NCI-H2227 (cell line): ENCODE data around the gene PTOV1.

Experiments used
- DNase-seq: peaks from one replicate; lab custom pipeline; 2025; ENCODE audit not compliant: unreplicated experiment; lab: John Stamatoyannopoulos, UW

PTOV1 gene

DNA sequence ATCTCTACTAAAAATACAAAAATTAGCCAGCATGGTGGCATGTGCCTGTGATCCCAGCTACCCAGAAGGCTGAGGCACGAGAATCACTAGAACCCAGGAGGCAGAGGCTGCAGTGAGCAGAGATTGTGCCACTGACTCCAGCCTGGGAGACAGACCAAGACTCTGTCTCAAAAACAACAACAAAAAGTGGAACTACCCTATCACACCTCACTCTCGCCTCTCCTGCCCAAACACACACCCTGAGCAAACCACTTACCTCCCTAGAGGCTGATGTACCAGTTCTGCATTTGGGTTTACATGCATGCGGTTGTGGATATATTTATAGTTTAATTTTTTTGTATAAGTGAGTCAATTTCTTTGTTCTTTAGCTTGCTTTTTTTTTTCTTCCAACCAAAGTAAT, 7.7 kb upstream of the PTOV1 start:
- DNase-seq = no peak

DNA sequence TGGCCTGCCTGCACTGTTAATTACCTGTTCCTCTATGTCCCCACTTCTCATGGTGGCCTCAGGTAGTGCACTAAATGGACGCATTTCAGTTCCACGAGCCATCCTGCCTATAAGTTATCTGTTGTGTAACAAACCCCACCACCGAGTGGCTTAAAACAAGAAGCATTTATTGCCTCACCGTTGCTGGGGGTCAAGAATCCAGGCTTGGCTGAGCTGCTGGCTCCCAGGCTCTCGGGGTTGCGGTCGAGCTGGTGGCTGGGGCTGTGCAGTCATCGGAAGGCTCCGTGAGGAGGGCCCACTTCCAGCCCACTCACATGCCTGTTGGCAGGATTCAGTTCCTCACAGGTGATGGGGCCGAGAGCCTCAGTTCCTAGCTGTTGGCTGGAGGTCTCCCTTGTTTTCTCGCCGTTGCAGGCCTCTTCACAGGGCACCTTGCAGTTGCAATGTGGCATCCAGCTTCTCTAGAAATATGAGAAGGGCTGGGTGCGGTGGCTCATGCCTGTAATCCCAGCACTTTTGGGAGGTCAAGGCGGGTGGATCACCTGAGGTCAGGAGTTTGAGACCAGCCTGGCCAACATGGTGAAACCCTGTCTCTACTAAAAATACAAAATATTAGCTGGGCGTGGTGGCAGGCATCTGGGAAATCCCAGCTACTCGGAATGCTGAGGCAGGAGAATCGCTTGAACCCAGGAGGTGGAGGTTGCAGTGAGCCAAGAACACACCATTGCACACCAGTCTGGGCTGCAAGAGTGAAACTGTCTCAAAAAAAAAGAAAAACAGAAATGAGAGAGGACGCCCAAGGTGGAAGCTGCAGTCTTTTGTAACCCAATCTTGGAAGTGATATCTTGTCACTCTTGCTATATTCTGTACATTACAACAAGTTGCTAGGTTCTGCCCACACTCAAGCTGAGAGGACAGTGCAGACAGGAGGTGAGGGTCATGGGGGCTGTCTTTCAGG, 6.5 kb upstream of the PTOV1 start:
- DNase-seq = no peak

DNA sequence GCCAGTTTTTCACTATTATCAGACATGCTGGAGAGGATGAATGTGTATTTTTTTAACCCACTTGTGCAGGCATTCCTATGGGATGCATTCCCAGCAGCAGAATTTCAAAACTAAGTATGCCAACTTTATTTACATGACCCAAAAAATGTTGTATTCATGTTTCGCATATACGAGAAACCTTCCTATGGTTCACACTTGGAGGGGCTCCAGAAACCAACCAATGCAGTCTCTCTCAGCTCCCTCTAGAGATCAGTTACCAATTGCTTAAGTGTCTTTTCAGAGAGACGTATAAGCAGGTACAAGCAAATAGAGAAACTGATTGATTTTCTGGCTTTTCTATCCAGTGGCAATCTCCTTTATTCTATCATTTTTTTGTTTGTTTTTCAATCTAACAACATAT, 5.5 kb upstream of the PTOV1 start:
- DNase-seq = no peak

DNA sequence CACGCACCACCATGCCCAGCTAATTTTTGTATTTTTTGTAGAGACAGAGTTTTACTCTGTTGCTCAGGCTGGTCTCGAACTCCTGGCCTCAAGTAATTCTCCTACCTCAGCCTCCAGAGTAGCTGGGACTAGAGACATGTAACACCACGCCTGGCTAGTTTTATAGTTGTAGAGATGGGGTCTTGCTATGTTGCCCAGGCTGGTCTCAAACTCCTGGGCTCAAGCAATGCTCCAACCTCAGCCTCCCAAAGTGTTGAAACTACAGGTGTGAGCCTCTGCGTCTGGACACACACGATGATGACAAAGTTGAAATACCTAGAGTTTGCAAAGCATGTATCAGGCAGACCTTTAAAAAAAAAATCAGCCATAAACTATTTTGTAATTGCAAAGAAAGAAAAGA, 4.6 kb upstream of the PTOV1 start:
- DNase-seq = no peak

DNA sequence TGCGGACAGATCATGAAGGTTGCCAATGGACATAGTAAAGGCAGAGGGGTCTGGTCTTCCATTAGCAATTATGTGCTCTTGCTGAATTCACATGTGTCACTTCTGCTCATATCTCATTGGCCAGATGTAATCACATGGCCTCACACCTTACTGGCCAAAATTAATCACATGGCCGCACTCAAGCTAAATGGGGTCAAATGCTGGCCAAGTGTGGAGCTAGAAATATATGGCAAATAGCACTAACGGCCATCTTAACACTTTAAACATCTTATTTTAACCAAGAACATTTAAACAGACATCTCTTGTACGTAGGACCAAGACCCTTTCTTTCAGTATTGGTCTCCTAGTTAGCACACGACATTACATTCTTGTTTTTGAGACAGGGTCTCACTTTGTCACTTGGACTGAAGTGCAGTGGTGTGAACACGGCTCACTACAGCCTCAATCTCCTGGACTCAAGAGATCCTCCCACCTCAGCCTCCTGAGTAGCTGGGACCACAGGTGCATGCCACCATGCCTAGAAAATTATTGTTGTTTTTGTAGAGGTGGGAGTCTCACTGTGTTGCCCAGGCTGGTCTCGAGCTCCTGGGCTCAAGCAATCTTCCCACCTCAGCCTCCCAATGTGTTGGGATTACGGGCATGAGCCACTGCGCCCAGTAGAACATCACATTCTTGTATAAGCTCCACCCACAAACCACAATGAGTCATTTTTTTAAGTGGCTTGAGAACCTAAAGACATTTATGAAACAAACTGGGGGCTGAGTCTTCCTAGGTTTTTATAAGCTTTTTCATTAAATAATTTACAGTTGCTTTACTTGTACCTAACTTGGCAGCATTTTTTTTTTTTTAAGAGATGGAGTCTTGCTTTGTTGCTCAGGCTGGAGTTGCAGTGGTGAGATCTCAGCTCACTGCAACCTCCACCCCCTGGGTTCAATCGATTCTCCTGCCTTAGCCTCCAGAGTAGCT, 2.9 kb upstream of the PTOV1 start:
- no peak for DNase-seq

DNA sequence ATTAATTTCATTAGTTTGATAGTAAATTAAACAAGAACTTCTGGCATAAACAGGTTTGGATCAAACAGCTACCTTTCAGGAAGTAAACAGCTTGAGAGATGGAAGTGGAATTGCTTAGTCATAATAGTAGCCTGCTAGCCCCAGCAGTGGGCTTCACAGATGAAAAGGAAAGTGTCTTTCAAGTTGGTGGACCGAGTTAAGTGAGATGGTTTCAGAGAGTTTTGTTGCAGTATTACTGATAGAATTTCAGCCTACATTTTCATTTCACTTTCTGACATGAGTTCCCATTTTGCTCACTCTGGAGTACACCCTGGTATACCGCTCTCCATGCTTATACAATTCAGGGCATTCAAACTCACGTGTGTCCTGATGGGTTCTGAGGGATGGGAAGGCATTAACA, 2.0 kb upstream of the PTOV1 start:
- DNase-seq = no peak

DNA sequence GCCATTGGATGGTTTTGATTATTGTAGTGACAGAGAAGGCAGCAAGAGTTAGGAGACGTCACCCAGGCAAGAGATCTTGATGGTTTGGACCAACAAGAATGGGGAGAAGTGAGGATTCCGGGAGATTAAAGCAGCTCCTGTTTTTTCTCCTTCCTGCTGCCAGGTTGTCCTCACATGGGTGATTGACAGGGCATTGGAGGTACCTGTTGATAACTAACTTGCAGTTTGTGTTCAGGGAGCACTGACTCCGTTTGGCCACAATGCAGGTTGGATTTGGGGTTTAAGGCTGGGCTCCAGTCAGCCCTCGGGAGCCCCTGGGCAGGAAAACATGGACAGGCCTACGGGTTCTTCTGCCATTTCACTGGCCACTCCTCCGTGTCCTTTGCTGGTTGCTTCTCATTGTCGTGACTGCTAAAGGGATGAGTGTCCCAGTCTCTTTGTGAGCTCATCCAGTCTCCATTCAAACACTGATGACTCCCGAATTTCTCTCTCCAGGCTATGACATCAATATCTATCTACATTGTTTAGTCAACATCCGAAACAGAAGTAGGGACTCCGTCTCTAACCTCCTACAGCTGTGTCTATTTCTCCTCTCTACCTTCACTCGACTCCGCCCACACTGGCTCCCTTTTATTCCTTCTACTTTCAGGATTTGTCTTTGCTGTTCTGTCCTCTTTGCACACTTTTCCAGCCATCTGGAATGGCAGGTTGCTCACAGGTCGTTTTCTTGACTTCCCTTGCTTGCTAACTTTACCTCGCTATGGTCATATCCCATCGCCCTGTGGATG, 1.3 kb upstream of the PTOV1 start:
- DNase-seq = no peak

DNA sequence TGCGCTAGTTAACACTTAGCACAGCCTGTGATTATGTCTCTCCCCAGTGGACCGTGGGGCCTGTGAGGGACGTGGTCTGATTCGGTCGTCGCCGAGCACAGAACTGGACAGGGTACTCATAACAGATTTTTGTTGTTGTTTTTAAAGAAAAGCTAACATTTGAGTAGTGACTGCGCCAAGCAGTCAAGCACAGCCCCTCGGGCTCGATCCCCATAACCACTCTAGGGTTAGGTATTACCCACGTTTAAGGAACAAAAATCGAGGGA, 805 bp upstream of the PTOV1 start:
- no peak for DNase-seq

DNA sequence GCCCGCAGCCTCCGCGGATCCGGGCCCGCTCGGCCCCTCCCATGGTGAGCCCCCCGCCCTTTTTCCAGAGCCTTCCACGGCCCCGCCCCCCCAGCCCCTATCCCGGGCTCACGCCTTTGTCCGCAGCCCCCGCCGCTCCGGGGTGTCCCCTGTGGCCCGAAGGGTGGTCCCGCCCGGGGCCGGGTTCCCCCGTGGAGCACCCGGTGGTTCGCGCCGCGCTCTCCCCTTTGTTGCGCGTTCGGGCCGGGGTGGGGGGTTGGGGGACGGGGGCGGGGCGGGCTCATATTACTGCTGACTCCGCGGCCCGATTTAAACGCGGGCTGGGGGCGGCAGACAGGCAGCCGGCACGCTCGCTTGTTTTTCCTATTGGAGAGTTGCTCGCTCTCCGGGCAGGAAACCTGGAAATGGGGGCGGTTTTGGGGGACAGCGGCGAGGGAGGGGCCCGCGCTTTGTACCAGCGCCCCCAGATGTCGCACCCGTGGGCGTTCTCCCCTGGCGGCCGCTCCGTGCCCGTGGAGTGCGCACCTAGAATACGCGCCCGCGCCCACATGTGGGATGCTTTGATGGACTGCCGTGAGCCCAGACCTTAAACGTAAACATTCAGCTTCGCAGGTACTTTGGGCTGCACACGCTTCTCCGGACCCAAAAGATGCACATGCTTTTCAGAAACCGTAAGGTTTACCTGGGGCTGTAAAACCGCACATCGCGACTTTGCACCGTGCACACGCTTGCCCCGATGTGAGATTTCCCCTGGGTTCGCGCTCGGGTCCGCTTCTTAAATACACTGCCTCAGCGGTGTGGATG, 699 bp downstream of the PTOV1 start:
- DNase-seq = peak; percentile 49

DNA sequence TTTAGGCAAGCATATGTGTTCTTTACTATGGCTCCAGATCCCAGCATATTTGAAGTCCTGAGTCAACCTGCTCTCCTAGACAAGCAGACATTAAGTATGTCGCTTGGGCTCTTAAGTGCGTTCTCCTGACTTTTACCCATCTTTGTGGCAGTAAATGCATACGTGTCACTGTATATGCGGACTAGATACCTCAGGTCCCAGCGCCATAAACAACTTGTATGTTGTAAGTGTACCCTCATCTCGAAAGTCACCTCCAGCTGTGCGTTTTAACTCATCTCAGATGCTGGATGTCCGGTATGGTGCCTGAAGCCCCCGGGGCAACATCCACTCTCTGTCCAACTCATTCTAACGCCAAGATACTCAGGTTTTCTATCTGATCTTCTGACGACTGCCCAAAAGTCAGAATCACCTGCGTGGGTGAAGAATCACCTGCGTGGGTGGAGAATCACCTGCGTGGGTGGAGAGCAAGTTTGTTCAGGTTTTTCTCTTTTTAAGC, 1.7 kb downstream of the PTOV1 start:
- no peak for DNase-seq

DNA sequence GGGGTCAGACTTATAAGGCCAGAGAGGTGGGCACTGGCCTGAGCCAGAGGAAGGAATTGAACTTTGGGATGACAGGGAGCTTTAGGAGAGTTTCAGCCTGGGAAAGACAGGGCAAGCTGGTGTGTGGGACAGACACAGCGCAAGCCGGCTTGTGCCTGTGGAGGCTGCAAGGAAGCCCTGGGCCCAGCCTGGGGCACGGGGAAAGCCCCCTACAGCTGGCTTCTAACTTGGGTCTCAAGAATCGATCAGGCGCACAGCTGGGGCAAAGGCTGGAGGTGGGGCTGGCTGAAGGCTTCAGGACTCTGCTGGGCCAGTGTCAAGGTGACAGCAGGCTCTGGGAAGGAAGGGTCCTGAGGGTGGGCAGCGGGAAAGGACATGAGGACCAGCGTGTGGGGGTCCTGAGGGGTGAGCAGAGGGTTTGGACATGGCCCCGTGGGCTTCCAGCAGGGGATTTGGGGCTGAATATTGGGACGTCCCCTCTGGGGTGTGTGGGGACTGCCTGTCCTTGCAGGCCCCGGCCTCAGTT, 3.0 kb downstream of the PTOV1 start:
- no peak for DNase-seq

DNA sequence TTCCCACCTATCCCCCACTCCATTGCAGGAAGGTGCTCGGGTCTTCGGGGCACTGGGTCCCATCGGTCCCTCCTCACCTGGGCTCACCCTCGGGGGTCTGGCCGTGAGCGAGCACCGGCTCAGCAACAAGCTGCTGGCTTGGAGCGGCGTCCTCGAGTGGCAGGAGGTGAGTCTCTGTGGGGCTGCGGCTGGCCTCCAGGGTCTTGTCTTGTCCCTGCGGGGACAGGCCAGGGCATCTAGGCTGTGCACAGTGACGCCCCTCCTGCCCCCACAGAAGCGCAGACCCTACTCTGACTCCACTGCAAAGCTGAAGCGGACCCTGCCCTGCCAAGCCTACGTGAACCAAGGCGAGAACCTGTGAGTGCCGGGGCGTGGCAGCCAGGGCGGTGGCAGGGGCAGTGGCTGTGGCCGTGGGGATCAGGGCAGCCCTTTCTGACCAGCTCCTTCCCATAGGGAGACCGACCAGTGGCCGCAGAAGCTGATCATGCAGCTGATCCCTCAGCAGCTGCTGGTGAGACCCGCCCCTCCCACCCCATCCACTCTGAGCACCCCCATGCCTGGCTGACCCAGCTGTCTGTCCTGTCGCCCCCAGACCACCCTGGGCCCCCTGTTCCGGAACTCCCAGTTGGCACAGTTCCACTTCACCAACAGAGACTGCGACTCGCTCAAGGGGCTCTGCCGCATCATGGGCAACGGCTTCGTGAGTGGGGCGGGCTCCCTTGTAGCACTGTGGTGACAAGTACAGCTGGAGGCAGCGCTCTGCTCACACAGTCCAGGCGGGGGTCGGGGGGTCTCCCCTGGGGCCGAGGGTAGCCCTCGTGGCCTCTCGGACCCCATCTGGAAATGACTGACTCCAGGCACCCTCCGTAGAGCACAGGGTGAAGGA, 3.7 kb downstream of the PTOV1 start:
- no peak for DNase-seq

DNA sequence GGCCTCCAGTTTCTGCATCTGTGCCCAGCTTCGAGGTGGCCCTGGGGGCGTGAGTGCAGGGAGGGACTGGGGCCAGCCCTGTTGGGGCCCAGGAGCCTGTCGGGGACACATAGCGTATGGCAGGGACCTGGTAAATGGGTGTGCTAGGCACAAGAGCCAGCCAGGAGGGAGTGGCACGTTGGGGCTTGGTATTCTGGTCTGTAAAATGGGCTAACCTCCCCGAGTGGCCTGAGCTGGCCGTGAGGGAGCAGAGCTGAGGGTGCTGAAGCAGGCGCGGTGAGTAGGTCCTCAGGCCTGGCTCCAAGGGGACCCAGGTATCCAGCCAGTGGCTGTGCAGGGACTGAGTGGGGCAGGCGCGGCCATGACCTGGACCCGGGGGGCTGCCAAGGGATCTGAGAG, 4.3 kb downstream of the PTOV1 start:
- DNase-seq = no peak

DNA sequence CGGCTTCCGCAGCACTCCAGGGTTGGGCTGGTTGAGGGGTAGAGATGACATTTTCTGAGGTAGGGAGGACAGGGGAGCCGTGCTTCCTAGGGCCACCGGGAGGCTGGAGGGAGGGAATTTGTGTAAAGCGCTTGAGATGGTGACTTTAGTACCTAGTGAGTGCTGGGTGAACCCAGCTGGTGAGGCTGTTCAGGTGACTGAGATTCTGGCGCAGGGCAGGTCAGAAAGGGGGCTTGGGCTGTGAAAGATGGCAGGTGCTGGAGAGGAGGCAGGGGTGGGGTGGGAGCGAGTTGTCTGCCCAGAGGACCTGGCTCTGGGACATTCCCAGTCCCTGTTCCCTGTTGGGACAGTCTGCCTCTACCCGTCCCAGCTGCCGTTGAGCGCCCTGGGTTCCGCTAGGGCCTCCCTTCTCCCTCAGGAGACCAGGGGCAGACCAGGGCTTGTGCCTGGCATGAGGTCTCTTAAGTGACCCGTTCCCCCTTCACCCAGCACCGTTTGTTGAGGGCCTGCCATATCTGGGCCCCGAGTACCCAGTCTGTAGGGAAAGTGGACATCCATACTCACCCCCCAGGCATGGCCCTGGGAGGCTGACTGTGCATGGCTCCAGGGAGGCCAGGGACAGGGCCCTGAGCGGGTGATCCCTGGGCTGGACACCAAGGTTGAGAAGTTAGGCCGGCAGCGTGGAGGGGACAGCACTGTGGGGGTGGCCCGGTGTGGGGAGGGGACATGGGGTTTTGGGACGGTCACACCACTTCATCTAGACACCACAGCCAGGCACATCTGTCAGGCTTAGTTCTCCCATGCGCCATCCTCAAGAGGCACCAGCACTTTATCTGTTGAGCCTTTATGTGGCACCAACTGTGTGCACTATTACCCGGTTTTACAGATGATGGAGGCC, 5.0 kb downstream of the PTOV1 start:
- DNase-seq = no peak

DNA sequence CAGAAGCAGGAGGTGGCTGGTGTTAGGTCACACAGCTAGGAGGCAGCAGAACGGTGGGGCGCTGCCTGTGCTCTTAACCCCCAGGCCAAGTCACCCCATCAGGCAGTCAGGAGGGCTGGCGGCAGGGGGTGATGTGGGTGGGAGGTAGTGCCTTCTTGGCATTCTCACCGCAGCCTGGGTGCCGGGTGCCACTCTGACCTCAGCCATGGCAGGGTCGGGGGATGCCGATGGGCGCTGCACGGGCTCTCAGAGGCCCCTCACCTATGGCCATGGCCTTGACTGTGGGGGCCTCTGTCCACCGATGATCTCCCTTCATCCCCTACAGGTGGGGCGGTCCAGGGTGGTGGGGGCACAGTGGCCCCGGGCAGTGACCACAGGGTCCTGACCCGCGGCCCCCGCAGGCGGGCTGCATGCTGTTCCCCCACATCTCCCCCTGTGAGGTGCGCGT, 5.6 kb downstream of the PTOV1 start:
- DNase-seq = no peak

DNA sequence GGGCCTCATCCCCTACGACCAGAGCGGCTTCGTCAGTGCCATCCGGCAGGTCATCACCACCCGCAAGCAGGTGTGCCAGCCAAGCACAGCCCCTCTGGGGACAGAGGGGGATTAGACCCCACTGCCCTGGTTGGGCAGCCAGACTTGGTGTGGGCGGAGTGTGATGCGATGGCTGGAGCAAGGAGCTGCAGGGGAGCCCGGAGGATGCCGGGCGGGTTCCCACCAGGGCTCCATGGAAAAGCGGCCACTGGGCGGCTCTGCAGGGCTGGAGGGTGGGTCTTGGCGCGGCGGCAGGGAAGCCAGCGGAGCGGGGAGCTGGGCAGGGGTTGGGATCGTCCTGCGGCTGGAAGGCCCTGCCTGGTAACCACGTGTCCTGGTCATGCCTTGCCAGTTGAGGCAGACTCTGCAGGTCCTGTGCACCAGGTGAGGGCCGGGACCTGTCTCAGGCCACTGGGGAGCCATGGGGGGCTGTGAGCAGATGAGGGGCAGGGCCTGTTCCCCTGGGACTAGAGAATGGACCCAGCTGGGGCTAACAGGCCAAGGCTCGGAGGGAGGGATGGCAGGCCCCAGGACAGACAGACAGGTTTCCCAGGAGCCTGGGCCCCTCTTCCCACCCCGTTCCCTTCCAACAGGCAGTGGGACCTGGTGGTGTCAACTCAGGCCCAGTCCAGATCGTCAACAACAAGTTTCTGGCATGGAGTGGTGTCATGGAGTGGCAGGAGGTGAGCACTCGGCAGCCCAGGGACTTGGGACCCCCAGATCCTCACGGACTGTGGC, 6.3 kb downstream of the PTOV1 start:
- no peak for DNase-seq

DNA sequence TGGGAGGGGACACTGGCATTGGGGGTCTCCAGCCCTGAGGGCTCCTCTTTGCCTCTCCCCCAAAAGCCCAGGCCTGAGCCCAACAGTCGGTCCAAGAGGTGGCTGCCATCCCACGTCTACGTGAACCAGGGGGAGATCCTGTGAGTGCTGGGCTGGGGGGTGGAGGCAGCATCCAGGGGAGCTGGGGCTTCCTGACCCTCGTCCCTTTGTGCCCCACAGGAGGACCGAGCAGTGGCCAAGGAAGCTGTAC, 6.8 kb downstream of the PTOV1 start:
- DNase-seq = no peak
